Astrocyte of the hippocampus (primary cell): ENCODE measurements around the gene RABL2B.
A peak's percentile ranks its signal among the peaks of the same experiment; 100 is the strongest.
"Not testable (repeated sequence)": the region's sequence is repeated elsewhere in the genome, so short reads cannot be mapped to it uniquely, and the experiment has no call there.

Experiments
- DNase-seq: peaks from one replicate; pipeline ENCODE4 v3.0.0; 2011; ENCODE audit warnings: low read depth, low spot score

Gene RABL2B

DNA sequence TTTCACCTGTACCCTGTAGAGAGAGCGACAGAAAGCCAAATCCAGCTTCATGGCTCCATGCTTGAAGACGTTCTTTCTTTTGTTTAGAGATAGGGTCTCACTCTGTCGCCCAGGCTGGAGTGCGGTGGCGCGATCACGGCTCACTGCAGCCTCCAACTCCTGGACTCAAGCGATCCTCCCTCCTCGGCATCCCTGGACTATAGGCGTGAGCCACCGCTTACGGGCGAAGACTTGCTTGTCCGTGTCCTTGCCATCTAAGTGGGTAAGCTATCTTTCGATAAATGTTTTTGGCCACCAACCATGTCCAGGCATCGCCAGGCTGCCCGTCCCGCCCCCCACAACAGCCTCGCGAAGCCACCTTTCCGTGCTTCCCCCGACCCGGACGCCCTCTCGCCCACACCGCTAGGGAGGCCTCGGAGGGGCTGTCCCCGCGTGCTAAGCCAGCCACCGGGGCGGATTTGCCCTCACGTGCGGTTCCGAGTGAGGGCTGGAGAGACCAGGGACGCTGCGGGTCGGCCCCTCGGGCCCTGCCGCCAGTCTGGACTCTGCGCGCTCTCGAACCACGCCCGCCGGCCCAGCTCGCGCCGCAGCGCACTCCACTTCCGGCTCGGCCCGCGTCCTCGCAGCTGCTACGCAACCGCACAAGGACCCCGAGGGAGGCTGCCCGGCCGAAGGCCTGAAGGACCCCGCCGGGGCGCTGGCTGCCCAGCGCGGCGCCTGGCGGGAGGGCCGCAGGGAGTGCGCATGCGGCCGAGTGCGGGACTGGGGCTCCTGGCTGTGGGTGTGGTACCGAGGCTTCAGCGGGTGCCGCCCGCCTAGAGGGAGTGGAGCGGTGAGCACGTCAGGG is at the start of gene RABL2B:
TSS of gene RABL2B (minus strand) at position 604 of the 847 bp plus-strand sequence. CDS start 1,342 bp downstream, outside the sequence.
- DNase-seq, result peak; percentile 96

DNA sequence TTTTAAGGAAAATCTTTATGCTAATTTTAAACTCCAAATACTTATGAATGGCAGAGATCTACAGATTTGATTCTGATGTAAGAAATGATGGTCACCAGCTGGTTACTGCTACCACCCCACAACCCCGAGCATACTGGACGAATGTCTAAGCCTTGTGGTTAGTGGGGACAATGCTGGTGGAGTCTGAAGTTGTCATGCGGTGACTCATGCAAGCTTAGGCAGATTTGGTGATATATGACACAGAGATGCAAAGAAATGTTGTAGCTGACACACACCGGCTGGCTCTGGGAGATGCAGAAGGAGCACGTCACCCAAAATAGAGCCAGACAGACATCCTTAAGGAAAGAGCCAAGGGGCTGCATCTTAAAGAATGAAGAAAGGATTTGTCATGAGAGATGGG is 3.5 kb upstream of the RABL2B start:
- not testable (repeated sequence) for DNase-seq

DNA sequence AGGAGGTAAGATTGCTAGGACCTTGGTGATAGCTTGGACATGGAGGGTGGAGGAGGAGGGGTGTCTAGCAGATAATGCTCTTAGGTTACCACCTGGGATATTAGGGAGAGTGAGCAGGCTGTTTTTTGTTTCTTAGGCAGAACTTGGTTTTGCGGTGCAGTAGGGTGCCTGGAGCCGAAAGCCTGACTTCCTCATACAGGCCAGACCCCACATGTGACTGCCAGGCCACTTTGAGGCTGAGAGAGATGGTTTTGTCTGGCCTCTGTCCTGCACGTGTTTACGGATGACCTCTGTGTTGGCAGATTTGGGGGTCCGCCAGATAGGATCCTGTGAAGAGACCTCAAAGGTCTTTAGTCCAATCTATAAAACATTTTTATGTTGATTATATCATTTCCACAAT is 1.9 kb upstream of the RABL2B start:
- DNase-seq, result not testable (repeated sequence)

DNA sequence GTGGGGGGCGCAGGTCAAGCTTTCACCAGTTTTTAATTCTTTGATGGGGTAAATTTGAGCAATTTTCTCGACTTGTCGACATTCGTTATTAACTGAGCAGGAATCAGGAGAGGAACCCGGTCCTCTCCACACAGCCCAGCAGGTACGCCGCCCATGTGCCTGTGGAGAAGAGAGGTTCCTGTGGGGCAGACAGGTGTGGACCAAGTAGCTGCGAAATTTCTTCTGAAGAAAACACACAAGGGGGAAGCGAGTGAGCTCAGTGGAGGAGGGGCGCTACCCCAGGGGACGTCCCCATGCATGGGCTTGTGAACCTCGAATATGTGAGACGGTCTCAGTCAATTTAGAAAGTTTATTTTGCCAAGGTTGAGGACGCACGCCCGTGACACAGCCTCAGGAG is 442 bp upstream of the RABL2B start:
- not testable (repeated sequence) for DNase-seq

DNA sequence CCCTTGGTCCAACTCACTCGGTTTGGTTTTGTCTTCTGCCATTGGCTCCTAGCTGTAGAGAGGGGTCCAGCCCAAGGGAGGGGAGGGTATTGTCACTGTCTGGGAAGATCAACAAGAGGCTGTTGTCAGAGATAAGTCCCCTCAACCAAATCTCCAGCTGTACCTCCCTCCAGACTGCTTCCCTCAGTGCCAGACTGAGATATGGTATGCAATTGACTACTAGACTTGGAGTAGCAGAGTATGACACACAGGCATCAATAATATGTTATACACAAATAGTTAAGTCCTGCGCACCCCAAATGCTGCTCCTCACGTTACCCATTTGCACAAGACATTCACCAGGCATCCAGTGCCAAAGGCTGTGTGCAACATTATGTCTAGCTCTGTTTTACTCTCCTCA is 1.2 kb downstream of the RABL2B start:
- DNase-seq, result not testable (repeated sequence)

DNA sequence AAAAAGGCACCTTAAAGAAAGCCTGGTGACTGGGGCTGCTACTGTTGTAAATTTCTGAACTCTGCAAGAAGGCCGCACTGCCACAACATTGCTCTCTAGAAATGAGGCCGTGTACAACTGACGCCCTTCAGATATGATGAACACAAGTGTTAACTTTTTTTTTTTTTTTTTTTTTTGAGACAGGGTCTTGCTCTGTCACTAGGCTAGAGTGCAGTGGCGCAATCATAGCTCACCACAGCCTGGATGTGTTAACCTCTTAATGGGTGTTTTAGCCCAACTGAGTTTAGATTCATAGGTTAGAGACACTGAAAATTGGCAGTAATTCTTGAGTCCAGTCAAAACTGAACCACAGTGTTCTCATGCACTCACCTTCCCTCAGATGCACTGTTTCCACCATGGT is 3.2 kb downstream of the RABL2B start:
- not testable (repeated sequence) for DNase-seq

DNA sequence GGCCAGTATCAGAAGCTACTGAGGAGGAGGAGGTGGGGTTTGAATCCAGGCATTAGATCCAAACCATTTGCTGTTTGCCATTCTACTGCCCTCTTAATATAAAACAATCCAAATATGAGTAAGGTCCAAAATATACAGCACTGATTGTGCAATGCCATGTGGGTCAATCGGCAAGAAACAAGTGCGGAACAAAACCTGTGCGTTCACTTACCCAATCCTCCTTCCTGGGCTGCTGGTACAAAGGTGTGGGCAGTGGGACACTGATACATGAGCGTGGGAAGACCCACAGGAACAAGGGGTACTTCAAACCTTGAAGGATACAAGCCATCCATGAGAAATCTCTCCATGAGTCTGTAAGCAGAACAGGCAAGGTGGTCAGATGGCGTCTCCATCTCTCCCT is 5.8 kb downstream of the RABL2B start:
- DNase-seq, result not testable (repeated sequence)

DNA sequence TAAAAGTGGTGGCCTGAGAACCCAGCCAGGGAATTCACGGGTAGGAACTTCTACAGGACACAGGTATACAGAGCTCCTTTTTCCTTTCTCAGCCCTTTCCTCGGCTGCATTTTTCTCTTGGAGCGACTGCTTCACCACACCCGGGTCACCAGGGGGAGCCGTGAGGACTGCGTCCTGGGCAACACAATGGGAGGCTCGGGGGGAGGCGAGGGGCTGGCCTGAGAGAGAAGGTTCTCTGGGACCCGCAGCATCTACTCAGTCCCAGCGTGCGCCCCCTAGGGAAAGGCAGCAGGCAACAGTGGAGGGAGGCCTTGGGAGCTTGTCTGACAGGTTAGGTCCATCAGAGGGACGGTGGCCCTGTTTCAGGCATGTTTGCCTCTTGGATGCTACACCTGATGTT is 8.3 kb downstream of the RABL2B start:
- peak; percentile 78 for DNase-seq

DNA sequence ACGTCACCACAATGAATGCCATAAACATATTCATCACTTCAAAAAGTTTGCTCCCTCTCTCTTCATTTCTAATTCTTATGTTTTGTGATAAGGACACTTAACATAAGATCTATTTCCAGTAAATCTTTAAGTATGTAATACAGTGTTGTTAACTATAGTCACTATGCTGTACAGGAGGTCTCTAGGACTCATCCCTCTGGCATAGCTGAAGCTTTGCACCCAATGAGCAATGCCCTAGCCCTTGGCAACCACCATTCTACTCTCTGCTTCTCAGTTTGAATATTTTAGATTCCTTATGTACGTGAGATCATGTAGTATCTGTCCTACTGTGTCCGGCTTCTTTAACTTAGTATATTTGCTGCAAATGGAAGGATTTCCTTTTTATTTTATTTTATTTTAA is 19.1 kb downstream of the RABL2B start:
- DNase-seq, result not testable (repeated sequence)

DNA sequence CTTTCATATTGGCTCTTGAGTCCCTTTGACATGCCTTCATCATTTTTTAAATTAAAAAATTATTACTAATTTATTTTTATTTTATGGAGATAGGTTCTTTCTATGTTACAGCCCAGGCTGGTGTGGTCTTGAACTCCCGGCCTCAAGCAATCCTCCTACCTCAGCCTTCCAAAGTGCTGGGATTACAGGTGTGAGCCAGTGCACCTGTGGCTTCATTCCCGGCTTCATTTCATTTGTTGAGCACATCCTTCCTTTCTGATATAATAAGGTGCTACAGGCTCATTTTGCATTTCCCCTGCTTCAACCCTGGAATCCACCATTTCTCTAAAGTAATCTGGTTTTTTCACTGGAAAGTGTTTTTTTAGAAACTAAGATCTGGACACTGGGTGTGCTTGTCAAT is 21.6 kb downstream of the RABL2B start:
- not testable (repeated sequence) for DNase-seq

DNA sequence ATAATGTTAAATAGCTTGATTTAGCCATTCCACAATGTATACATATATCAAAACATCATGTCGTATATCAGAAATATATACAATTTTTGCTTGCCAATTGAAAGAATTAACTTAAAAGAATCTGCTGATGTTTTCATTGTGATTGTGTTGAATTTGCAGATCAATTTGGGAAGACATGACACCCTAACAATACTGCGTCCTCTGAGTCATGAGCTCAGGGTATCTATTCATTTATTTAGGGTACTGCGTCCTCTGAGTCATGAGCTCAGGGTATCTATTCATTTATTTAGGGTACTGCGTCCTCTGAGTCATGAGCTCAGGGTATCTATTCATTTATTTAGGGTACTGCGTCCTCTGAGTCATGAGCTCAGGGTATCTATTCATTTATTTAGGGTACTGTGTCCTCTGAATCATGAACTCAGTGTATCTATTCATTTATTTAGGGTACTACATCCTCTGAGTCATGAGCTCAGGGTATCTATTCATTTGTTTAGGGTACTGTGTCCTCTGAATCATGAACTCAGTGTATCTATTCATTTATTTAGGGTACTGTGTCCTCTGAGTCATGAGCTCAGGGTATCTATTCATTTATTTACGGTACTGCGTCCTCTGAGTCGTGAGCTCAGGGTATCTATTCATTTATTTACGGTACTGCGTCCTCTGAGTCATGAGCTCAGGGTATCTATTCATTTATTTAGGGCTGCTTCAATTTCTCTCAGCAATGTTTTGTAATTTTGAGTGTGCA is 23.7 kb downstream of the RABL2B start:
- peak; percentile 36 for DNase-seq

DNA sequence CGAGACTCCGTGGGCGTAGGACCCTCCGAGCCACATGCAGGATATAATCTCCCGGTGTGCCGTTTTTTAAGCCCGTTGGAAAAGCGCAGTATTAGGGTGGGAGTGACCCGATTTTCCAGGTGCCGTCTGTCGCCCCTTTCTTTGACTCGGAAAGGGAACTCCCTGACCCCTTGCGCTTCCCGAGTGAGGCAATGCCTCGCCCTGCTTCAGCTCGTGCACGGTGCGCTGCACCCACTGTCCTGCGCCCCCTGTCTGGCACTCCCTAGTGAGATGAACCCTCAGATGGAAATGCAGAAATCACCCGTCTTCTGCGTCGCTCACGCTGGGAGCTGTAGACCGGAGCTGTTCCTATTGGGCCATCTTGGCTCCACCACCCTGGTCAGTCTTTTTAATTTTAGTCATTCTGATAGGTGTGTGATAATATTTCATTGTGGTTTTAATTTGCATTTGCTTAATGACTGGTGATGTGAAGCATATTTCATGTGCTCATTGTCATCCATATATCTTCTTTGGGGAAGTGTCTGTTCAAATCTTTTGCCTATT is 26.4 kb downstream of the RABL2B start:
- peak; percentile 25 for DNase-seq

DNA sequence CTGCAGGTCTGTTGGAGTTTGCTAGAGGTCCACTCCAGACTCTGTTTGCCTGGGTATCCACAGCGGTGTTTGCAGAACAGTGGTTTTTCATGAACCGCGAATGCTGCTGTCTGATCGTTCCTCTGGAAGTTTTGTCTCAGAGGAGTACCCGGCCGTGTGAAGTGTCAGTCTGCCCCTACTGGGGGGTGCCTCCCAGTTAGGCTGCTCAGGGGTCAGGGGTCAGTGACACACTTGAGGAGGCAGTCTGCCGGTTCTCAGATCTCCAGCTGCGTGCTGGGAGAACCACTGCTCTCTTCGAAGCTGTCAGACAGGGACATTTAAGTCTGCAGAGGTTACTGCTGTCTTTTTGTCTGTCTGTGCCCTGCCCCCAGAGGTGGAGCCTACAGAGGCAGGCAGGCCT is 27.0 kb downstream of the RABL2B start:
- not testable (repeated sequence) for DNase-seq

DNA sequence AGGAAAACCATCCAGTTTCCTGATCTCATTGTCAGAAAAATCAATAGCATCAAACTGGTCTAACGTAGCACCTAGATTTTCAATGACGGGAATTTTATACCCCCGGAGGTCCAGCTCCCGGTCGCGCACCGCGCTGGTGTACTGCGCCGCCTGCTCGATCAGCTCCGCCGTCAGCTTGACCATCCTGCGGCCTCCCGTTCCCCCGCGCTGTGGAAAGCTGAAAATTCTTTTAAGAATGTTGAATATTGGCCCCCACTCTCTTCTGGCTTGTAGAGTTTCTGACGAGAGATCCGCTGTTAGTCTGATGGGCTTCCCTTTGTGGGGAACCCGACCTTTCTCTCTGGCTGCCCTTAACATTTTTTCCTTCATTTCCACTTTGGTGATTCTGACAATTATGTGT is 28.2 kb downstream of the RABL2B start:
- DNase-seq, result not testable (repeated sequence)

DNA sequence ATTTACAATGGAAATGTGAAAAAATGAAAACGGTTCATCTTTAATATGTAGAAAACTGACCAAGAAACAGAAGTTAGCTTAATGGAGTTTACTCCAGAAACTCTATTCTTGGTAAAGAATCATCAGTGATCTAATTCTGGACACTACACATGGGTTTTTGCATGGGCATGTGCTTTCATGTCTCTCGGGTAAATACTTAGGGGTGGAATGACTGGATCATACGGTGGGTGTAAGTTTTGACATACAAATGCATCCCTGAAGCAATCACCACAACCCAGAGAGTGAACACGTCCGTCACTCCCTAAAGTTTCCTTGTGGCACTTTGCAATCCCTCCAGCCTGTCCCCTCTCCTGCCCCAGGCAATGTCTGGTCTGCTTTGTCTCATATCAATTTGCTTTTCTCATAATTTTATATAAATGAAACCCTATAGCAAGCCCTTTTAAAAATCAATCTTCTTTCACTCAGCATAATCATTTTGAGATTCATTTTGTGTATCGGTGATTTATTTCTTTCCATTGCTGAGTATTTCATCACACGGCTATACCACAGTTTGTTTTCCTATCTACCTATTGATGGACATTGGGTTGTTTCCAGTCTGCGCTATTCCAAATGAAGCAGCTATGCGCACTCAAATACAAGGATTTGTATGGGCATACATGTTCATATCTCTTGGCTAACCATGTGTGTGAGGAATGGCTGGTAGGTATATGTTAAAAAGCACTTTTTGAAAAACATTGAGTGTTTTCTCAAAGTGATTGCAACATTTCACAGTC is 33.9 kb downstream of the RABL2B start:
- not testable (repeated sequence) for DNase-seq

DNA sequence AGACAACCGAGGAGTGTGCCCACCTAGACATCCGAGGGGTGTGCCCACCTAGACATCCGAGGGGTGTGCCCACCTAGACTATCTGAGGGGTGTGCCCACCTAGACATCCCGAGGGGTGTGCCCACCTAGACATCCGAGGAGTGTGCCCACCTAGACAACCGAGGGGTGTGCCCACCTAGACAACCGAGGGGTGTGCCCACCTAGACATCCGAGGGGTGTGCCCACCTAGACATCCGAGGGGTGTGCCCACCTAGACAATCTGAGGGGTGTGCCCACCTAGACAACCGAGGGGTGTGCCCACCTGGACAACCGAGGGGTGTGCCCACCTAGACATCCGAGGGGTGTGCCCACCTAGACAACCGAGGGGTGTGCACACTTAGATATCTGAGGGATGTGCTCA is 34.8 kb downstream of the RABL2B start:
- DNase-seq, result not testable (repeated sequence)

DNA sequence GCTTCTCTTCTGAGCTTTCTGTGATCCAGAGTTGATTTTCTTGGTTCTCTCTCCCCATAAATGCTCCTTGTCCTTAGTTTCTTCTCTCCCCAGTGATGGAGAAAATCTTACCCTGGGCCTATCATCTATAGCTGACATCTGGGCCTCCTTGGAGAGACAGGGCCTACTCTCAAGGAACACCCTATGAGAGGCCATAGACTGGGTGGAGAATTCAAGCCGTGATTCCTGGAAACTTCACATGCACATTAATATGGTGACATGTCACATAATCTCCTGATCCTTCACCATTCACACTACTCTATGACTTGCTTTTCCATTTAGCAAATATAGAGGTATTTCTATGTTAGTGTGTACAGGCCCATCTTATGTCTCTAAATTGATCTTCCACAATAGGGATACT is 35.9 kb downstream of the RABL2B start:
- DNase-seq, result not testable (repeated sequence)

DNA sequence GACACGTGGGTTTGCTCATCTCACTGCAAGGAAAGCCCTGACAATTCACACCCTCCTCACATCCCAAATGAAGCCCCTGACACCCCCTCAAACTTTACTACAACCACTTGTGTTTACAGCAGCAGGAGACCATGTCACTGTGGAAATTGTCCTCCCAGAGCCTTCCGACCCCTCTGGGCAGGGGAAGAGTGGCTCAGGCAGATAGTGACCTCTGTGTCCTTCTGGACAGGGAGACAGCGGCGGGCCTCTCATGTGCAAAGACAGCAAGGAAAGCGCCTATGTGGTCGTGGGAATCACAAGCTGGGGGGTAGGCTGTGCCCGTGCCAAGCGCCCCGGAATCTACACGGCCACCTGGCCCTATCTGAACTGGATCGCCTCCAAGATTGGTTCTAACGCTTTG is 39.0 kb downstream of the RABL2B start:
- DNase-seq, result not testable (repeated sequence)

DNA sequence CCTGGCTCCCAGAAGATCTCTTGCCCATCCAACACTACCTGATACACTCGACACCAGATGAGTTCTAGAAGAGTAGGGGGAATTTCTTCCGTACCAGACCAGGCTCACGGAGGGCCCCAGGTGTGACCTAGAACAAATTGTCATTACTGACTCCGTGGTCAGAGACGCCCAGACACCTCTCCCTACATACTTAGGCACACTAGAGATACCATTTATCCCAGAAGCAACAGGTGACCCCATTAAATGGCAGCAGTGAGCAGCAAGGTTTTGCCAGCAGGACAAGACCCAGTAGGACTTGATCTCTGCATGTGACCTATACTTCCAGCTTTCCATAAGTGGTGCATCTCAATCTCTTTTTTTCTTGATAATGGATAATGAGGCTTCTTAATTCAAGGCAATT is 42.7 kb downstream of the RABL2B start:
- DNase-seq, result not testable (repeated sequence)

DNA sequence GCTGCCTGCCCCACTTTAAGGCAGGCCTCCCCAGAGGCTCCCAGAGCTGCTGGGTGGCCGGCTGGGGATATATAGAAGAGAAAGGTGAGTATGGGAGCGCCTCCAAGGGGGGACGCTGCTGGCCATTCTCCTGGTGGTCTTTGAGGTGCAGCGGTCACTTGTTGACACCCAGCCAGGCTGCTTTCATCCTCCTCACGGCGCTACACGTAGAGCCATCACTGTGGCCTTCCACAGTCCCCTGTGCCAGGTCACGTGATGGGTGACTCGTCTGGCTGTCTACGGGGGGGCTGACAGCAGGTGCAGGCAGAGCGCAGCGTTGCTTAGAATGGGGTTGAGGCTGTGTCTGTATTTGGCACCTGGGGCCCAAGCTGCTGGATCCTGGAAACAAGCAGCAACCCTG is 43.5 kb downstream of the RABL2B start:
- DNase-seq, result no peak

DNA sequence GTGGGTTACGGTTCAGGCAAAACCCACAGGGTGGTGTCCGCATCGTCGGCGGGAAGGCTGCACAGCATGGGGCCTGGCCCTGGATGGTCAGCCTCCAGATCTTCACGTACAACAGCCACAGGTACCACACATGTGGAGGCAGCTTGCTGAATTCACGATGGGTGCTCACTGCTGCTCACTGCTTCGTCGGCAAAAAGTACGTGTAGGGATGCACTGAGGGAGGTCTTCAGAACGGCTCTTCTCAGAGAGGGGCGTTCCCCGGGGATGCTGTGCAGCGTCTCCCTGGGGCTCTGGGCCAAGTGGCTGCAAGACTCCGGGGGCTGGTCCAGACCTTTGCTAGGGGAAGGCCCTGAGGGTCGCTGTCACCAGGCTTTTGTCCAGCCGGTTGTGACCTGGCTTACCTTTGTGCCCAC is 44.2 kb downstream of the RABL2B start:
- DNase-seq, result no peak
